LNCAP (cell line): ENCODE data around the gene NDUFS8.

Experiments used
- TF ChIP-seq, protein P1 (sequence below): fragments of 450-650 bp; IDR thresholded peaks from 2 replicates; pipeline ENCODE4 v1.5.1; 2017; ENCODE audit warnings: mild to moderate bottlenecking

The NDUFS8 gene

DNA sequence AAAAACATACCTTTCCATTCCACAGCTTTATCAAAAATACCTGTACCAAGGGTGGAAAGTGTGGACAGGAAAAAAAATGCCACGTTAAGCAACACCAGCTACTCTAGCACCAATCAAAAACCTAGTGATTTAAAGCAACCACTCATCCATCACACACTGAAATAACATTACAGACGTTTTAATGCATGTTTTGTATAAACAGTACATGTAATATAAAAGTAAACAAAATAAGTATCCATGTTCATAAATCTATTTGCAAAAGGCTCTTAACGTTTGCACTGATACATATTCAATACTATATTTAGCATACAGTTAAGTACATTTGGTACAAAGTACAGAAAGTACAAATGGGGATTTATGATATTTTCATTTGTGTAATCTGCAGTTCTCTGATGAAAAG is 52.0 kb downstream of the NDUFS8 start:
- TF ChIP-seq, protein P1, sequence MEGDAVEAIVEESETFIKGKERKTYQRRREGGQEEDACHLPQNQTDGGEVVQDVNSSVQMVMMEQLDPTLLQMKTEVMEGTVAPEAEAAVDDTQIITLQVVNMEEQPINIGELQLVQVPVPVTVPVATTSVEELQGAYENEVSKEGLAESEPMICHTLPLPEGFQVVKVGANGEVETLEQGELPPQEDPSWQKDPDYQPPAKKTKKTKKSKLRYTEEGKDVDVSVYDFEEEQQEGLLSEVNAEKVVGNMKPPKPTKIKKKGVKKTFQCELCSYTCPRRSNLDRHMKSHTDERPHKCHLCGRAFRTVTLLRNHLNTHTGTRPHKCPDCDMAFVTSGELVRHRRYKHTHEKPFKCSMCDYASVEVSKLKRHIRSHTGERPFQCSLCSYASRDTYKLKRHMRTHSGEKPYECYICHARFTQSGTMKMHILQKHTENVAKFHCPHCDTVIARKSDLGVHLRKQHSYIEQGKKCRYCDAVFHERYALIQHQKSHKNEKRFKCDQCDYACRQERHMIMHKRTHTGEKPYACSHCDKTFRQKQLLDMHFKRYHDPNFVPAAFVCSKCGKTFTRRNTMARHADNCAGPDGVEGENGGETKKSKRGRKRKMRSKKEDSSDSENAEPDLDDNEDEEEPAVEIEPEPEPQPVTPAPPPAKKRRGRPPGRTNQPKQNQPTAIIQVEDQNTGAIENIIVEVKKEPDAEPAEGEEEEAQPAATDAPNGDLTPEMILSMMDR = no peak

DNA sequence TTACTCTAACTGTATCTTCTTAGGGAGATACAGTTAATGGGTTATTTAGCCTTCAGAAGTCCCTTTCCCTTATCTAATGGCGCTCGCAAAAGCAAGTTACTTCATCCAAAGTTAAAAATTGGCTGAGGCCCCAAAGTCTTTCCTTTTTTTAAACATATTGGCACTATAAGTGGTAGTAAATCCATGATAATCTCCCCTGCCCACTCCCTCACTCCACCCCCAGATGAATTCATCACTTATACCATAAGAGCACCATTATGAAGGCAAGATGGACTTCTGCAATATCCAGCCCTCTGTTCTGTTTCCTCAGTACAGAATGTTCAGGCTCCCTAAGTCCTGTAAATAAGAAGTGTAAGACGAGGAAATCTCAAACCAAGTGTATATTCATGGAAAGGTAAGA is 53.0 kb downstream of the NDUFS8 start:
- TF ChIP-seq, protein P1 = no peak
